ENCODE results near the gene CEP128. TPM values are rescaled to one million over a fixed set of nuclear protein-coding genes. Genes with fewer than 3 reads are reported as not detected.
"Not testable (repeated sequence)": the region's sequence is repeated elsewhere in the genome, so short reads cannot be mapped to it uniquely, and the experiment has no call there.

The CEP128 gene
- polyA plus RNA-seq, 1 donor: 2.4 TPM

DNA sequence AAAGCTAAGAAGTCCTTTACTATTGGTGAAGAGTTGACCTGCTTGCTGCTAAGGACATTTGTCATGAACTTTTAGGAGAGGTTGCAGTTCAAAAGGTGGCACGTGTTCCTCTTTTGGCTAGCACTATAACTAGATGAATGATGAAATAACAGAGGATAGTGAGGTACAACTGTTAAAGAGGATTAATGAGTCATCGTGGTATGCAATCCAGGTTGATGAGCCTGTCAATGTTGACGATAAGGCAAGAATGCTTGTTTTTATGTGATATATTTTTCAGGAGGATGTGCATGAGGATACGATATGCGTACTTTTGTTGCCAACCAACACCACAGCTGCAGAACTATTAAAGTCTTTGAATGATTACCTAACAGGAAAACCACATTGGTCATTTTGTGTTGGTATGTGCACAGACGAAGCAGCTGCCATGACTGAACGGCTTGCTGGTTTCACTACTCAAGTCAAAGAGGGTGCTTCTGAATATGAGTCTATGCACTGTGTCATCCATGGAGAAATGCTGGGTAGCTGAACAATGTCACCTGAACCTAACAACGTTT, 10.6 kb downstream of the CEP128 start:
- Histone ChIP-seq H3K4me1 (ENCODE audit: control insufficient read depth, insufficient read depth, low read length) (no peaks in the 10 kb centered on the region), H3K36me3 (ENCODE audit: control insufficient read depth, insufficient read depth, low read length) (no peaks in the 10 kb centered on the region), H3K27me3 (ENCODE audit: control insufficient read depth, insufficient read depth, low read length) (no peaks in the 10 kb centered on the region), H3K4me3 (ENCODE audit: low read length) (no peak overlapping the region), H3K27ac (ENCODE audit: low read length) (no peak overlapping the region), H3K9me3 (ENCODE audit: control insufficient read depth, low read depth, low read length) (no peaks in the 10 kb centered on the region)
- DNase-seq: no peak
- WGBS (ENCODE audit: insufficient coverage, low lambda C conversion rate): 100% methylated on average over 1 of the region's 8 CpGs

GRCh38 chr14:80930095-80930494, 11.4 kb downstream of the CEP128 start:
- H3K4me1 ChIP-seq (ENCODE audit: control insufficient read depth, insufficient read depth, low read length): no peaks in the 10 kb centered on the region
- WGBS (ENCODE audit: insufficient coverage, low lambda C conversion rate): 100% methylated on average over 1 of the region's 5 CpGs
- no peak overlapping the region for H3K27ac ChIP-seq (ENCODE audit: low read length)
- DNase-seq: no peak
- H3K27me3 ChIP-seq (ENCODE audit: control insufficient read depth, insufficient read depth, low read length): no peaks in the 10 kb centered on the region
- H3K36me3 ChIP-seq (ENCODE audit: control insufficient read depth, insufficient read depth, low read length): no peaks in the 10 kb centered on the region
- H3K9me3 ChIP-seq (ENCODE audit: control insufficient read depth, low read depth, low read length): no peaks in the 10 kb centered on the region
- no peak overlapping the region for H3K4me3 ChIP-seq (ENCODE audit: low read length)

DNA sequence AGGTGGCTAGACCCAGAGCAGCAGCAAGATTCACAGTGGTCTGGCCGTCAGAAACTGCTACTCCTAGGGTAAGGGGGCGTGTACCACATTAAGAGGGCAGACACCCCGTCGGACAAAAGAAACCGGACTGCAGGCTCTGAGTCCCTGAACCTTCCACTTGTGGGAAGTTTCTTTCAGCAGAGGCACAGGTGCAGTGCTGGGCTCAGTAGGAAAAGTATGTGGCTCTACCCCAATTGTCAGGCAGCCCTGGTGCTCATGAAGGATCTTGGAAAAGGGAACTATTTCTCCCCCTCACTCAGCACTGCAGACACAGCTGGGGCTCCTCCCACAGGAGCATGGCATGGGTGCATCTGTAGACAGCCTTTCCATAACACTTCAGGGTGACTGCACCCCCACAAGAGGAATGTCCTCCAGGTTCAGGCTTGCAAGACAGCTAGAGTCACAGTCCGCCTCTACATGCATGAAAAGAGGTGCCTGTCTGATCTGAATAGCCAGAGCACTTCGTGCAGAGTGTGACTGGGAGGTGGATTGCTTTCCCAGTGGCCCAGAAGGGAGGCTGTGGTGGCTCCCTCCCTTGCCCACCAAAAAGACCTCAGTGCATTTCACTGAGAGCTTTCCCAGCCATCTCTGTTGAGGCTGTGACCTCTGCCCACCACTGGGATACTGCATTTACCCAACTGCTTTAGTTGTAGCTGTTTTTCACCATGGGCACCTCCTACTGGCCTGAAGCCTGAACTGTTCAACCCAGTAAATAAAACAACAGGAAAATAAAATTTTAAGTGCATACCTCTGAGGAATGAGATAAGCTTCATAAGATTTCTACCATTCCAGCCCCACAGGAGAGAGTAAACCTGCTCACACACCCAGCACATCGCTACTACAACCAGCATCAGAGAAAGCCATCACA, 14.2 kb downstream of the CEP128 start:
- H3K9me3 ChIP-seq (ENCODE audit: control insufficient read depth, low read depth, low read length): no peaks in the 10 kb centered on the region
- H3K4me3 ChIP-seq (ENCODE audit: low read length): no peak overlapping the region
- H3K36me3 ChIP-seq (ENCODE audit: control insufficient read depth, insufficient read depth, low read length): no peaks in the 10 kb centered on the region
- WGBS (ENCODE audit: insufficient coverage, low lambda C conversion rate): no CpG with 5 or more reads among the region's 8 CpGs
- no peaks in the 10 kb centered on the region for H3K27me3 ChIP-seq (ENCODE audit: control insufficient read depth, insufficient read depth, low read length)
- DNase-seq: no peak
- H3K27ac ChIP-seq (ENCODE audit: low read length): no peak overlapping the region
- H3K4me1 ChIP-seq (ENCODE audit: control insufficient read depth, insufficient read depth, low read length): no peaks in the 10 kb centered on the region

- H3K27ac ChIP-seq (ENCODE audit: low read length): no peak overlapping the region
- H3K9me3 ChIP-seq (ENCODE audit: control insufficient read depth, low read depth, low read length): no peaks in the 10 kb centered on the region
- no CpG with 5 or more reads among the region's 4 CpGs for WGBS (ENCODE audit: insufficient coverage, low lambda C conversion rate)
- H3K27me3 ChIP-seq (ENCODE audit: control insufficient read depth, insufficient read depth, low read length): no peaks in the 10 kb centered on the region
- DNase-seq: no peak
- no peak overlapping the region for H3K4me3 ChIP-seq (ENCODE audit: low read length)
- no peaks in the 10 kb centered on the region for H3K4me1 ChIP-seq (ENCODE audit: control insufficient read depth, insufficient read depth, low read length)
- no peaks in the 10 kb centered on the region for H3K36me3 ChIP-seq (ENCODE audit: control insufficient read depth, insufficient read depth, low read length)
These were observed 15.0 kb downstream of the CEP128 start for GRCh38 chr14:80926397-80927082.

DNA sequence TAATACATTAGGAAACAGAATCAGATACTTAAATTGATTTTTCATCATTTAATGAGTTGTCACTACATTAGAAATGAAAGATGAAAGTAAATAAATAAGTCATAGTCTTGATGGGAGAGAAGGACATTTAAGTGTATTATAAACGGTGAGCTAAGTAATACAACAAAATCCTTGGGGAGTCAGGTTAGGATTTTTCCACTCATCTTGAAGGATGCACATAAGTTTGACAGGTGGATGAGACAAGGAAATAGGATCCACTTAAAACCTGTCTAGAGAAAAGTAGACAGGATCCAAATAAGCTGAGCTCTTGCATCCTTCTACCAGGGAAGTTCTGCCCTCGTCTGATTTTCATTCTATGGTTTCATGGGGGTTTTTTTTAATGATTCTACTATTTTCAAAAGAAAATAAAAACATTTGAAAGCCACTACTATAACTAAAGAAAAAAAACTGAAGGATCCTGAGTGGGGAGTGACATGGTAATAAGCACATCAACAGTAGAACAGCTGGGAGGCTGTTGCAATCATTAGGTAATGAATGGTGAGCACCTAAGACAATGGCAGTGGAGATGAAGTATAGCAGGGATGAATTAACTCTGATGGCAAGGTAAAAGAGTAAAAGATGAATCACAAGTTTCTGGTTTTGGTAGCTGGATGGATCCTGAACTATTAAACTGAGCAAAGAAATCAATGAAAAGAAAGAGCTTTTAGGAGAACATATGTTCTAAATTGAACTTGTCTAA, 17.0 kb downstream of the CEP128 start:
- H3K27me3 ChIP-seq (ENCODE audit: control insufficient read depth, insufficient read depth, low read length): no peaks in the 10 kb centered on the region
- 83% methylated on average over 1 of the region's 2 CpGs for WGBS (ENCODE audit: insufficient coverage, low lambda C conversion rate)
- no peak overlapping the region for H3K27ac ChIP-seq (ENCODE audit: low read length)
- H3K4me3 ChIP-seq (ENCODE audit: low read length): no peak overlapping the region
- DNase-seq: no peak
- no peaks in the 10 kb centered on the region for H3K36me3 ChIP-seq (ENCODE audit: control insufficient read depth, insufficient read depth, low read length)
- H3K4me1 ChIP-seq (ENCODE audit: control insufficient read depth, insufficient read depth, low read length): no peaks in the 10 kb centered on the region
- H3K9me3 ChIP-seq (ENCODE audit: control insufficient read depth, low read depth, low read length): no peaks in the 10 kb centered on the region

DNA sequence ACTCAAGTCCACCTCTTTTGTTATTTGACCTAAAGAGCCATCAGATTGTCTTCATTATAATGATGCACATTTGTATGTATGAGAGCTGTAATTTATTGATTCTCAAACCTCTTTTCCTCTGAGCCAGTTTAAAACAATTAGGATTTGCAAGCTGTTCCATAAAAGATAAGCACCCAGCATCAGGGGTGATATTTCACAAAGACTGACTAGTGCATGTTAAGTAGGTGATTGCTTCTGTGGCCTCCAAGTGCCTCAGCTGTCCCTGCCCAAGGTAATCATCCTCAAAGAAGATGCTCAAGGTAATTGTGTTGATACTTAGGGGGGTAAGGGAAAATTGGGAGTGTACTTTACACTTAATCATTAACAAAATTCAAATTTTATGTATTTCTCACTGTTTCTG, 18.2 kb downstream of the CEP128 start:
- Histone ChIP-seq H3K4me1 (ENCODE audit: control insufficient read depth, insufficient read depth, low read length) (no peaks in the 10 kb centered on the region), H3K27ac (ENCODE audit: low read length) (no peak overlapping the region), H3K9me3 (ENCODE audit: control insufficient read depth, low read depth, low read length) (no peaks in the 10 kb centered on the region), H3K4me3 (ENCODE audit: low read length) (no peak overlapping the region), H3K27me3 (ENCODE audit: control insufficient read depth, insufficient read depth, low read length) (no peaks in the 10 kb centered on the region), H3K36me3 (ENCODE audit: control insufficient read depth, insufficient read depth, low read length) (no peaks in the 10 kb centered on the region)
- DNase-seq: no peak

- Histone ChIP-seq H3K9me3 (ENCODE audit: control insufficient read depth, low read depth, low read length) (no peaks in the 10 kb centered on the region), H3K4me1 (ENCODE audit: control insufficient read depth, insufficient read depth, low read length) (no peaks in the 10 kb centered on the region), H3K27ac (ENCODE audit: low read length) (no peak overlapping the region), H3K27me3 (ENCODE audit: control insufficient read depth, insufficient read depth, low read length) (no peaks in the 10 kb centered on the region), H3K36me3 (ENCODE audit: control insufficient read depth, insufficient read depth, low read length) (peaks cover 3% of the 10 kb centered on the region), H3K4me3 (ENCODE audit: low read length) (no peak overlapping the region)
- DNase-seq: no peak
- 100% methylated on average over 2 of the region's 3 CpGs for WGBS (ENCODE audit: insufficient coverage, low lambda C conversion rate)
These were observed 21.9 kb downstream of the CEP128 start for GRCh38 chr14:80919622-80920021.

- not testable (repeated sequence) for DNase-seq; H3K9me3 ChIP-seq (ENCODE audit: control insufficient read depth, low read depth, low read length); H3K36me3 ChIP-seq (ENCODE audit: control insufficient read depth, insufficient read depth, low read length); H3K4me3 ChIP-seq (ENCODE audit: low read length); H3K4me1 ChIP-seq (ENCODE audit: control insufficient read depth, insufficient read depth, low read length); H3K27me3 ChIP-seq (ENCODE audit: control insufficient read depth, insufficient read depth, low read length); H3K27ac ChIP-seq (ENCODE audit: low read length)
- WGBS (ENCODE audit: insufficient coverage, low lambda C conversion rate): no CpG with 5 or more reads among the region's 11 CpGs
These were observed 29.5 kb downstream of the CEP128 start for GRCh38 chr14:80912013-80912412.

- WGBS (ENCODE audit: insufficient coverage, low lambda C conversion rate): 100% methylated on average over 2 of the region's 4 CpGs
- Histone ChIP-seq H3K9me3 (ENCODE audit: control insufficient read depth, low read depth, low read length) (no peaks in the 10 kb centered on the region), H3K4me1 (ENCODE audit: control insufficient read depth, insufficient read depth, low read length) (no peaks in the 10 kb centered on the region), H3K4me3 (ENCODE audit: low read length) (no peak overlapping the region), H3K27ac (ENCODE audit: low read length) (no peak overlapping the region), H3K36me3 (ENCODE audit: control insufficient read depth, insufficient read depth, low read length) (no peaks in the 10 kb centered on the region), H3K27me3 (ENCODE audit: control insufficient read depth, insufficient read depth, low read length) (no peaks in the 10 kb centered on the region)
- no peak for DNase-seq
These were observed 34.6 kb downstream of the CEP128 start for GRCh38 chr14:80906946-80907345.

- Histone ChIP-seq H3K4me1 (ENCODE audit: control insufficient read depth, insufficient read depth, low read length) (no peaks in the 10 kb centered on the region), H3K27me3 (ENCODE audit: control insufficient read depth, insufficient read depth, low read length) (no peaks in the 10 kb centered on the region), H3K27ac (ENCODE audit: low read length) (no peak overlapping the region), H3K4me3 (ENCODE audit: low read length) (no peak overlapping the region), H3K36me3 (ENCODE audit: control insufficient read depth, insufficient read depth, low read length) (no peaks in the 10 kb centered on the region), H3K9me3 (ENCODE audit: control insufficient read depth, low read depth, low read length) (no peaks in the 10 kb centered on the region)
- DNase-seq: no peak
- no CpG with 5 or more reads among the region's 1 CpG for WGBS (ENCODE audit: insufficient coverage, low lambda C conversion rate)
These were observed 35.2 kb downstream of the CEP128 start for GRCh38 chr14:80906336-80906735.
